Brain pericyte (primary cell): Measurements from ENCODE around the gene PRMT3.
"Not testable (repeated sequence)": the region's sequence is repeated elsewhere in the genome, so short reads cannot be mapped to it uniquely, and the experiment has no call there.

ENCODE experiments used
- DNase-seq: peaks from one replicate; pipeline ENCODE4 v3.0.0-alpha.2; 2012; ENCODE audit warnings: low read depth, low spot score

PRMT3 gene

GRCh38 chr11:20374741-20375300, 12.7 kb upstream of the PRMT3 start:
- no peak for DNase-seq

GRCh38 chr11:20376162-20376730, 11.3 kb upstream of the PRMT3 start:
- no peak for DNase-seq

GRCh38 chr11:20385996-20386395, 1.5 kb upstream of the PRMT3 start:
- DNase-seq = not testable (repeated sequence)

GRCh38 chr11:20388096-20389055, 860 bp downstream of the PRMT3 start:
- no peak for DNase-seq

DNA sequence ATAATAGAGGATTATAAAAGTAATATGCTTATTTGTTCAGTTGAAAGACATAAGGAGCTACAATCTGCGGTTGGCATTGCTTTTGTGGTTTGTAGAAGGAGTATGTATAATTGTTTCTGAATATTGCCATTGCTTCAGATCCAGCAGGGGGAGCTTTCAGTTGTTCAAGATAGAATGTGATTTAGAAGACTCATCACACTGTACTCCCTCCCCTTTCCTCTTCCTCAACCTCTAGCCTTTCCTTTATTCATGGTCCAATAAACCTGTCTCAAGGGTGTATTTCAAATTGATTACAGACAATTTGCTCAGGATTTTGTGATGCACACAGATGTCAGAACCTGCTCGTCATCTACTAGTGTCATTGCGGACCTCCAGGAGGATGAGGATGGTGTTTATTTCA, 9.8 kb downstream of the PRMT3 start:
- DNase-seq = no peak

GRCh38 chr11:20399498-20399897, 12.0 kb downstream of the PRMT3 start:
- no peak for DNase-seq

DNA sequence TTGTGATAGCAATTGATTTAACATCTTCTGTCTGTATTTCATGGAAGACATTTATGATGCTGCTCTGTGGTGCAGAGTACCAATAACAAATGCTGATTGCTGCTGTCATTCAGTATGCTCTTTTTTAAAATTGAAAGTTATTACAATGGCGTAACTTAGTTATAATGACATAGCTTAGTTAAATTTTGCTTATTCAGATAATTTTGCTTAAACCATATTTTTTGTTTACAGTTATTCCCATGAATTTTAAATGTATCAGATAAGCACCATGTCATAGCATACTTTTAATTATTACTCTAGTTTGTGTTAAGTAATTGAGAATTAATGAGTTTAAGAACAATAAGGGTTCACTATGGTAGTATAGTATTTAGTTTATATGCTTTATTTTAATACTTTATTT, 15.5 kb downstream of the PRMT3 start:
- DNase-seq = no peak

- no peak for DNase-seq
Observed at GRCh38 chr11:20406484-20406883, 19.0 kb downstream of the PRMT3 start.

DNA sequence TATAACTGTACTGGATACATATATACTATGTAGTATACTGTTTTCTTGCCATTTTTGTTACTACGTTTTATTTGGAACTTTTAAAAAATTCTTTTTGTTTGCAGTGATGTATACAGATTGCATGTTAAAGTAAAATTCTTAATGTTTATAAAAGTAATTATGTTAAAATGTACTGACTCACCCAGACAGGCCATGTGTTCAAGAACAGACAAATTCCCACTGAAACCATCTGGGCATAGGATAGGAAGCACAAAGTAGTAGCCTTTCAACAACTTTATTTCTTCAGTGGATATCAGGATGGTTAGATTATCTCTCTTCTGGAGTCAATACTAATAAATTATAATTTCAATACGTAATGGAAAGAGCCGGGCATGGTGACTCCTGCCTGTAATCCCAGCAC, 19.8 kb downstream of the PRMT3 start:
- no peak for DNase-seq

DNA sequence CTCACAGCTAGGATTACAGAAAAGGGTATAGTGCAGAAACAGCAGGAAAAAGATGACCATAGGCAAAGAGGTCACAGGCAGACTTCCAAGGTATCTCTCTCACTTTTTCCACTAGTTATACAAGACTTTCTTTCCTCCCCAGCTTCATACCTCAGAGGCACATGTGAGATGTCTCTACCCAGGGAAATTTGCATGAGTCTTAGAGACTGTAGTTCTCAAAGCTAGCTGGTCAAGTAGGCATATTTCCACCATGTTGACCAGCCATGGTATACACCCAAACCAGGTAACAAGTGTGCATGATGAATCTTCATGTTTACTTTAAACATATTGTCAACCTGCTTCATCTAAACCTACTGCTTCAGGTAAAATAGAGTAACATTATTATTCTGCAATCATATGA, 27.9 kb downstream of the PRMT3 start:
- no peak for DNase-seq

DNA sequence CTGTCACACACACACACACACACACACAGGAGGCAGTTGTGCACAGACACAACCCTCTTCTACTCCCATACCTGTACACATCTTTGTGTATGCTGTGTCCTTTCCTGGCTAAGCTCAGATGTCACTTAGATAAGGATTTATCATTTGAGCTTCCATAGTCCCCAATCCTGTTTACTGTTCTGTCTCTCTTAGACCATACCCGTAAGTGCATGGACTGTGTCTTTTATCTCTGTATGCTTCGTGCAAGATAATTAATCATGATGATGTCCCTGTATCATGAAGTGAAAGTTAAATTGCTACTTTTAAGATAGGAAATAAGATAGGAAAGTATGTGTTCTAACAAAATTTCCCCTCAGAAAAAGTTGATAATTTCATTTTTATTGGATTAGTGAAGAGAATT, 30.3 kb downstream of the PRMT3 start:
- DNase-seq = no peak

DNA sequence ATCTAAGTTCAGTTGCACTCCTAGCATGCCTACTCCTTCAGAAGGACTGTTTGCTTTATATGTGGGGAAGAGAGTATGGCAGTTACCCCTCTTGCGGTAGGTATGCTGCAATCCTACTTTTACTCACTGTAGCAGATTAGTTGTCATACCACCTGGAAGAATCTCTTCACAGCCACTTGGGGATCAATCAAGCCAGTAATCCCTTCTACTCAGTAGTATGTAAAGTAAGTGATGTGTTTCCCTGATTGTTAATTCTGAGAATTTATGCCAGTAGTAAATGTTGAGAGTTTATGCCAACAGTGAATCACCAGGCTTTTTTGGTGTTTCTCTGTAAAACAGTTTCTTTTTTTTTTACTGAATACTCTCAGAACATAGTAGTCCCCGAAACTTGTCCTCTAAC, 34.4 kb downstream of the PRMT3 start:
- no peak for DNase-seq

- DNase-seq = no peak
Observed at GRCh38 chr11:20429216-20429615, 41.7 kb downstream of the PRMT3 start.

DNA sequence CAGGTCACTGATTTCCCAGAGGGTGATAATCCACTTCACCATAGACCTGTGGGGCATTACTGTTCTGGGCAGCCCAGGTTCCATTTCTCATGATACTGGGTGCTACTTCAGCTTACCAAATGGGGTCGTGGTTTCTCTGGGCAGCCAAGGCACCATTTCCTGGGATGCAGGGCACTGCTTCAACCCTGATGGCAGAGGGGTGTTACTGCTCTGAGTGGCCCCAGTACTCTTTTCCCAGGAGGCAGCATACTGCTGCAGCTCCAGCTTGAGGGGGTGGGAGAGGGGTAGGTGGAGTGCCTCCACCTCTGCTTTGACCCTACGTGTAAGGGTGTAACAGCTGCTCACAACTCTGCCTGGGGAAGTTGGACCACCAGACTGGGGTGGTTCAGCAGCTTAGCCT, 51.1 kb downstream of the PRMT3 start:
- DNase-seq = no peak

DNA sequence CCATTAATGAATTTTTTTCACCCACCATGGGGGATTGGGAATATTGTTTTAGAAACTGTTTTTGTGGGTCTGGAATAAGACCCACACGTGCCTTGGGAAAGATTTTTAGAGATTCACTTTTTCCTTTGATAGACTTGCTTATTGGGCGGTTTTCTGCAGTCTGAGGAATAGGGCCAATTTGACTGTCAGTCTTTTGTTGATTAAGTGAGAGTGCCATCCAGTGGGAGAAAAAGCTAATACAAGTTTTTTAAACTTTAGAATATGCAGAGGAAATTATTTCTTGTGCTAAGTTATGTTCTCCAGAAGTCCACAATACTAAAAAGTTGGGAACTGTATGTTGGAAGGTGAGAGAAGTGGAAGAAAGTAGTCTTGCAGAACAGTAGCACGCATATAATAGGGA, 56.1 kb downstream of the PRMT3 start:
- DNase-seq = no peak

- DNase-seq = no peak
Observed at GRCh38 chr11:20444535-20444934, 57.0 kb downstream of the PRMT3 start.

DNA sequence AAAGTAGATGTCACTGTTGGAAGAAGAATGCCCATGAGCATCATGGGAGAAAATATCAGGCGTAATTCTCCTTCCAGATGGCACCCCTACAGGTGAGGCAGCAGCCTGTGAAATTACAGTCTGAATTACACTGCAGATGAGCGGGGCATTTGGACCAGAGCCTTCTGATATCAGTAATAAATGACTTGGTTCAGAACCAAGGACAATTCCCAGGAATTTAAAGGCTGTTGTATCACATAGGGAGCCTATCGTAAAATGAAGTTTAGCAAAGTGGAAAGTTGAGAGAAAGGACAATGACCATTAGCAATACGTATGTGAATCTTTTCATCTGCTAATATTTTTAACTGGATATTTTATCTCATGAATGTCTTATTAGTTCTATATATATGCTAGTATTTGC, 61.3 kb downstream of the PRMT3 start:
- no peak for DNase-seq

- DNase-seq = no peak
Observed at GRCh38 chr11:20450829-20451228, 63.3 kb downstream of the PRMT3 start.

- no peak for DNase-seq
Observed at GRCh38 chr11:20451568-20451967, 64.1 kb downstream of the PRMT3 start.

GRCh38 chr11:20452585-20452984, 65.1 kb downstream of the PRMT3 start:
- DNase-seq = no peak

- DNase-seq = no peak
Observed at GRCh38 chr11:20453657-20454316, 66.3 kb downstream of the PRMT3 start.
